ENCODE measurements around the gene CYFIP1.

CYFIP1 gene

GRCh38 chr15:22915866-22916515, 64.2 kb downstream of the CYFIP1 start:
- DNase-seq, result no peak

- no peak for DNase-seq
Measured at GRCh38 chr15:22913646-22914380, 66.4 kb downstream of the CYFIP1 start.

- no peak for DNase-seq
Measured at GRCh38 chr15:22912256-22912655, 67.9 kb downstream of the CYFIP1 start.

- no peak for DNase-seq
Measured at GRCh38 chr15:22911306-22911705, 68.9 kb downstream of the CYFIP1 start.

- DNase-seq, result no peak
Measured at GRCh38 chr15:22908830-22909229, 71.3 kb downstream of the CYFIP1 start.

- no peak for DNase-seq
Measured at GRCh38 chr15:22907161-22907950, 72.8 kb downstream of the CYFIP1 start.

GRCh38 chr15:22904736-22905135, 75.4 kb downstream of the CYFIP1 start:
- no peak for DNase-seq

- no peak for DNase-seq
Measured at GRCh38 chr15:22903961-22904534, 76.1 kb downstream of the CYFIP1 start.

- no peak for DNase-seq
Measured at GRCh38 chr15:22903427-22903826, 76.7 kb downstream of the CYFIP1 start.

GRCh38 chr15:22902981-22903380, 77.2 kb downstream of the CYFIP1 start:
- DNase-seq, result no peak

- no peak for DNase-seq
Measured at GRCh38 chr15:22902578-22902977, 77.6 kb downstream of the CYFIP1 start.

GRCh38 chr15:22902046-22902445, 78.1 kb downstream of the CYFIP1 start:
- DNase-seq, result no peak

- no peak for DNase-seq
Measured at GRCh38 chr15:22895465-22896190, 84.5 kb downstream of the CYFIP1 start.

GRCh38 chr15:22893881-22894280, 86.3 kb downstream of the CYFIP1 start:
- no peak for DNase-seq

- DNase-seq, result no peak
Measured at GRCh38 chr15:22893081-22893480, 87.1 kb downstream of the CYFIP1 start.

- no peak for DNase-seq
Measured at GRCh38 chr15:22892333-22892732, 87.8 kb downstream of the CYFIP1 start.

GRCh38 chr15:22891426-22892210, 88.5 kb downstream of the CYFIP1 start:
- DNase-seq, result no peak

GRCh38 chr15:22890296-22890695, 89.9 kb downstream of the CYFIP1 start:
- DNase-seq, result no peak

GRCh38 chr15:22889146-22889818, 90.9 kb downstream of the CYFIP1 start:
- no peak for DNase-seq

GRCh38 chr15:22888120-22888859, 91.9 kb downstream of the CYFIP1 start:
- DNase-seq, result no peak
